ENCODE results near the gene TBC1D22A.
A peak's percentile ranks its signal among the peaks of the same experiment; 100 is the strongest.

Gene TBC1D22A

DNA sequence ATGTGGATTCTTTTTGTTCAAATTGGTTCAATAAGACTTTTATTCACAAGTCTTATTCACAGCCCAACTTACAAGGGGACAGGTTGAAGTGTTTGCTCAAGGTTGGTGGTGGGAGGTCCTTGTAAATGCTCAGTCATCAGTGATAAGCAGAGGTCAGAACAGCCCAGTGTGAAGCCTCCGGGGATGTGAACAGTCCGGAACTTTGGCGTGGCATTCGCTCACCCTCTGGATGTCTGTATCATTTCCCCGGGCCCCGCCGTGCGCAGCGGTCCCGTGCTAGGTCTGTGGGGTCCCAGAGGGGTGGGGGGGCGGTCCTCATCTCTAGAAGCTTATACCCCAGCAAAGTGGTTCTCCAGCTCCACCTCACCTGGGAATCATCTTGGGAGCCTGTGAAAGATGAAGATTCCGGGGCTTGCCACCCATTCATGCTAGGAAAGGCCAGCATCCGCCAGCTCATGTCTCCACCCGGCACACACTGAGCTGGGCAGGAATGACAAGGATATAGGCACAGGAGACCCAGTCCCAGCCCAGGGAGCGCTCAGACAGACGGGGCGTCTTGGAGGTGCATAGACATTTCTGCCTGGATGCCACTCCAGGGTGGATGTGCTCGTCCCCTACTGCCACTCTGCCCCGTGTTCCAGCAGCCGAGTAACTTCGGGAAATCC is 327.5 kb downstream of the TBC1D22A start:
- no peak for DNase-seq

DNA sequence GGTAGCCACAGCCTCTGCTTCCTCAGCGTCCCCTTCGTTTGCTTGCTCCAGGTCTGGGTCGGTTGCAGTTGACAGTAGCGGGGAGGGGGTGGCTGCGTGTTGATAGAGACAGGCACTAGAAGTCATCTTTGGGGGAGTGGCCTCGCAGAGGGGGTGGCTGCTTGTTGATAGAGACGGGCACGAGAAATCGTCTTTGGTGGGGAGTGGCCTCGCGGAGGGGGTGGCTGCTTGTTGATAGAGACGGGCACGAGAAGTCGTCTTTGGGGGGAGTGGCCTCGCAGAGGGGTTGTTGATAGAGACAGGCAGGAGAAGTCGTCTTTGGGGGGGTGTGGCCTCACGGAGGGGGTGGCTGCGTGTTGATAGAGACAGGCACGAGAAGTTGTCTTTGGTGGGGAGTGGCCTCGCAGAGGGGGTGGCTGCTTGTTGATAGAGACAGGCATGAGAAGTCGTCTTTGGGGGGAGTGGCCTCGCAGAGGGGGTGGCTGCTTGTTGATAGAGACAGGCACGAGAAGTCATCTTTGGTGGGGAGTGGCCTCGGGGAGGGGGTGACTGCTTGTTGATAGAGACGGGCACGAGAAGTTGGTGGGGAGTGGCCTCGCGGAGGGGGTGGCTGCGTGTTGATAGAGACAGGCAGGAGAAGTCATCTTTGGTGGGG is 328.3 kb downstream of the TBC1D22A start:
- peak; percentile 62 for DNase-seq

DNA sequence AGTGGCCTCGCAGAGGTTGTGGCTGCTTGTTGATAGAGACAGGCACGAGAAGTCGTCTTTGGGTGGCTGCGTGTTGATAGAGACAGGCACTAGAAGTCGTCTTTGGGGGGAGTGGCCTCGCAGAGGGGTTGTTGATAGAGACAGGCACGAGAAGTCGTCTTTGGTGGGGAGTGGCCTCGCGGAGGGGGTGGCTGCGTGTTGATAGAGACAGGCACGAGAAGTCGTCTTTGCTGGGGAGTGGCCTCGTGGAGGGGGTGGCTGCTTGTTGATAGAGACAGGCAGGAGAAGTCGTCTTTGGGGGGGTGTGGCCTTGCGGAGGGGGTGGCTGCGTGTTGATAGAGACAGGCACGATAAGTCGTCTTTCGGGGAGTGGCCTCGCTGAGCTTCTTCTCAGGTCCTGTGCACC is 328.8 kb downstream of the TBC1D22A start:
- no peak for DNase-seq

DNA sequence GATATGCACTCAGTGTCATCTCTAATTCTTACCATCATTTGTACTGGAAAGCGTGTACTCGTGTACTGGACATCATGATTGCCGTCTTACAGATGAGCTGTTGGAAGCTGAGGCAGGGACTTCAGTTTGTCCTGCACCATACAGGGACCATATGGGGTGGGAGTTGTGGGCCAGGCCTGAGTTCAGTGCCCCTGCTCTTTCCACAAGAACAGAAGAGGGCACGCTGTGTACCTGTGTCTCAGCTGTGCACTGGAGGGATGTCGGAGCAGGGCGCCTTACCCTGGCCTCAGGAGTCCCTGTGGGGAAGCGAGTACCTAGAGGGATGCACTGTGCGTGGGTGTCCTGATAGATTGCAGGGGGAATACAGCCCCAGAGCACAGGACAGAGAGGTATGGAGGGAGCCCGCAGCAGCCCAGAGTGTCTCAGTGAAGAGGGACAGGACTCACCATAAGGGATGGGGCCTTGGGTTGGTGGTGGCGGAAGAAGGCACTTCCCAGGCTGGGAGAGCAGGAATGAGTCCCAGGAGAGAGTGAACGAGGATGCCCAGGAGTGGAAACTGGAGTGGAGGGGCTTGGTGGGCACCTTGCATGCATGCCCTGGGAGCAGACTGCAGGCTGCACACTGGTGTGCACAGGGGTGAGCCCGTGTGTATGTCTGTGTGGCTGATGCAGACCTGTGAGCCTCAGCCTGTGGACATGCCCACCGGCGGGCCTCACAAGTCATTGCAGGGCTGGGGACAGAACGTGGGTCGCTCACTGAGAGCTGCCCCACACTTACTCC is 329.7 kb downstream of the TBC1D22A start:
- DNase-seq = no peak

DNA sequence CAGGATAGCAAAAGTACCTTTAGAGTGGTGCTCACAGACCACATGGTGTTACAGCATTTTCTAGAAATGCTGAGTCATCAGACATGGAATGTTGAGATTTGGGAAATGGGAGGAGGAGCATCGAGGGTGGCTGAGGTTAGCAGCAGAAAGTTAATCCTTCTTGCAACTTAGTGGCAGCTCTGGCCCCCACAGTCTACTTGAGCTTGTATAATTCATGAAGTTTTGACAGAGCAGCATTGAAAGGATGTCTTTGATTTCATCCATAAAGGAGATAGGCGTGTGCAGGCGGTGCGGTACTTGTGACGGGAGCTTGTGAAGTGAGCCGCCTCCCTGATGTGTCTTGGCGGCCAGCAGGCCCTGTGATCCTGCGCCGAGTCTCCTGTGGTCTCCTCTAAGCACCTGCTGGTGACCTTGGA is 330.5 kb downstream of the TBC1D22A start:
- peak; percentile 92 for DNase-seq

DNA sequence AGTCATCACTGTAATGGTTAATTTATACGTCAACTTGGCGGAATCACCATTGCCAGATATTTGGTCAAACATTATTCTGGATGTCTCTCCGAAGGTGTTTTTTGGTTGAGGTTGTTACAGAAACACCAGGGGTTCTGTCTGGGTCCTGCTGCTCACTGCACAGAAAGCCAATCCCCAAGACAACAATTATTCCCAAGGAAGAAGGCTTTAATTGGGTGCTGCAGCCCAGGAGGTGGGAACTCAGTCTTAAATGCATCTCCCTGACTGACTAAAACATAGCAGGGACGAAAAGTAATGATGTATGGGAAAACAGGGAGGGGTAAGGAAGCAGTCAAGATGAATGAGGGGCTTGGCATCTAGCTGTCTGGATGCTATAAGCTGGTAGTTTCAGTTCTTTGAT is 331.3 kb downstream of the TBC1D22A start:
- no peak for DNase-seq

DNA sequence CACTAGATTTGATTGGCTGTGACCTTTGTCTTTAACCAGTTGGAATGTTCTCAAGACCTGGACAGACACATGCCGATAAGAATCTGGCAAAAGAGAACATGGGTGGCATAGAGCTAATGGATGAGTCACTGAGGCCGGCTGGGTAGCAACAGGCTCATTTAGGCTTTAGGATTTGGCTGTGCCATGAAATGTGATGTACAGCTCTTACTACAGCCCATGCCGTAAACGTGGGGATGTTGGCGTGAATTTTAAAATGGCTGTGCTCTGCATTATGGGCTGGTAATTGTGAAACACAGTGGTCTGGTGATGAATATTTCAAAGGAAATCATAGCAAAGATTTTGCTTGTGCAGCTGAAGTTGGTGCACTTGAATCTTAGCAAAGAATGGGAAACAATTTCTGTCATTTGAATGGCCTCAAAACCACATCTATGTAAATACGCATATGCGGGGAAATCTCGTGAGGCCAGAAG is 332.4 kb downstream of the TBC1D22A start:
- peak; percentile 16 for DNase-seq

DNA sequence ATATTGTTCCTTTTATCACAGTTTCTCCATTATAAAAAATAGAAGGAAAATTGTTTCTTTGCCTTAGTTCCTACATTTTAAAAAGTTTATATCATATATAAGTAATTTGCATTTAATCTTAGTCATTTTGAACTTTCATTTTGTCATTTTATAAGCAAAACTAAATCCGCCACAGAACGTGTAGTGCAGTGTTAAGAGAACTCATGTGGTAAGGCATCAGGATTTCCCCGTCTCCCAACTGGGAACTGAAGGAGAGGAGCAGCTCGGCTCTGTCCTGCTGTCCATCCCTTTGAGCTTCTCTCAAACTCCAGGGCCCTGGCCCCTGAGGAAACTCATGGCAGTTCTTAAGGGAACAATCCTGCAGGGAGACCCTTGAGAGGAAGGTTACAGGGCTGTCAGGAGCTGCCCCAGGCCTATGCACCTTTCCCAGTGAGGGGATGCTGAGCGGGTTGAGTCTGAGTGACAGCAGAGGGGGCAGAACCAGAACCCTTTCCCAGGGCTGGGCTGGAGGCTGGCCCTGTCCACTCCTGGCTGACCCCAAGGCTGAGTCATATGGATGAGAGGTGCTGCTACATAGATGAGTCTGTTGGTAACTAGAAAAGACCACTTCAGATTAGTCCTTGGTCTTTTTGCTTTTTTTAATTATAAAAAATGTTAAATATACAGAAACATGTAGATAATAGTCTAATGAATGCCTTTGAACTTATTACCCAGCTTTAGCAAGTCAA is 333.1 kb downstream of the TBC1D22A start:
- no peak for DNase-seq

DNA sequence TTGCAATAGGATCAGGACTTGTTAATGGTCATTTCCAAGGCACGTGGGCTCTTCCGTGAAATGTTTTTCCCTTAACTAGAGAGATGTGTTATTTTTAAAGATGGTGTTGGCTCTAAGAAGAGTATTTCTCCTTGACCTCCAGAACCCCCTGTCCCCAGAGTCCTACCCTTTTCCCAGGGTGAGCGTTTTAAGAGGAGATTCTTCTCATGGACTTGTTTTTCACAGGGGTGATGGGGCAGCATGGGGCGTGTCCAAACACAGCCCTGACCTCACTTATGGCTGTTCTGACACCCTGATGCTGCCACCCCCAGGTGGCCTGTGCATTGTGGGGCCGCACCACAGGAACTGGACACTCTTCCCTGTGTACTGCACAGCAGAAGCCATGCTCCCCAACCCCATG is 335.7 kb downstream of the TBC1D22A start:
- no peak for DNase-seq

DNA sequence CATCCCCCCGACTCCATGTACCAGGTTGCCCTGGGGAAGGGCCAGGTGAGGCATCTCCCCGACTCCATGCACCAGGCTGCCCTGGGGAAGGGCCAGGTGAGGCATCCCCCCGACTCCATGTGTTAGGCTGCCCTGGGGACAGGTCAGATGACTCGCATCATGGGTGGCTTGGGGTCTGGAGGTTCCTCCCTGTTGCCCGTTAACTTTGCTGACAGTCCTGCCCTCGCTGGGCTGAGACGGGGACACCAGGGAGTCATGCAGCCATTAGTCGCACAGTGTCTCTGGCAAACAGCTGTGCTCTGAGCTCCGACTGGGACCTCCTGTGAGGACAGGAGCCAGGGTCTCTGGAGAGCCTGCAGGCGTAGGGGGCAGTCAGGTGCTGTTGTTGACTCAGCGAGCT is 336.1 kb downstream of the TBC1D22A start:
- no peak for DNase-seq

DNA sequence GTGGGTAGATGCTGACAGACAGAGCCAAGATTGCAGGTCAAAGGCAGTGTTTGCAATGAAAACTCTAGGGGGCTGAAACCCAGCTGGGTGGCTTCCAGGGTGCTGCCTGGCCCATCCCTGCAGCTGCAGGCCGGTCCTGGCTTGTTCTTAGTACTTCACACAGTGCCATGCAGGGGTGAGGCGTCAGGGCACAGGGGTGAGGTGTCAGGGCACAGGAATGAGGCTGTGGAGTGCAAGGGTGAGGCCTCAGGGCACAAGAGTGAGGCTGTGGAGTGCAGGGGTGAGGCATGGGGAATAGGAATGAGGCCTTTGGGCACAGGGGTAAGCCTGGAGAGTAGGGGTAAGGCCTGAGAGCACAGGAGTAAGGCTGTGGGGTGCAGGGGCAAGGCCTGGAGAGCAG is 337.6 kb downstream of the TBC1D22A start:
- DNase-seq = no peak

DNA sequence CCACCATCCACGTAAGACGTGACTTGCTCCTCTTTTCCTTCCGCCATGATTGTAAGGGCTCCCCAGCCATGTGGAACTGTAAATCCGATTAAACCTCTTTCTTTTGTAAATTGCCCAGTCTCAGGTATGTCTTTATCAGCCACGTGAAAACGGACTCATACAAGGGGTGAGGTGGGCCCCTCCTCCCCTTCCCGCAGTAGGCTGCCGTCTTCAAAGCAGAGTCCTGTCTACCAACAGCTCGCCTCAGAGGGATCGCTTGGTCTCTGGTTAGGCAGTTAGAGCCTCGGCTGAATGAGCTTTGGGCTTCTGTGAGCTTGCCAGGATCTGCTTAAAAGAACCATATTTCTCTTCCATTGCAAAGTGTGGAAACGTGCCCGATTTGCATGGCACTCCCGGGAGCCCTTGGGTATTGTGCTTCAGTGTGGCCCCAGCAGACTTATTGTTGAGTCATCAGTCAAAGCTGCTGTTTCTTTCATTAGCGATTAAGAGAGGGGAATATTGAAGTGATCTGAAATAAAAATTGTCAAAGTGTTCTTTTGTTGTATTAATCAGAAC is 338.3 kb downstream of the TBC1D22A start:
- peak; percentile 40 for DNase-seq

DNA sequence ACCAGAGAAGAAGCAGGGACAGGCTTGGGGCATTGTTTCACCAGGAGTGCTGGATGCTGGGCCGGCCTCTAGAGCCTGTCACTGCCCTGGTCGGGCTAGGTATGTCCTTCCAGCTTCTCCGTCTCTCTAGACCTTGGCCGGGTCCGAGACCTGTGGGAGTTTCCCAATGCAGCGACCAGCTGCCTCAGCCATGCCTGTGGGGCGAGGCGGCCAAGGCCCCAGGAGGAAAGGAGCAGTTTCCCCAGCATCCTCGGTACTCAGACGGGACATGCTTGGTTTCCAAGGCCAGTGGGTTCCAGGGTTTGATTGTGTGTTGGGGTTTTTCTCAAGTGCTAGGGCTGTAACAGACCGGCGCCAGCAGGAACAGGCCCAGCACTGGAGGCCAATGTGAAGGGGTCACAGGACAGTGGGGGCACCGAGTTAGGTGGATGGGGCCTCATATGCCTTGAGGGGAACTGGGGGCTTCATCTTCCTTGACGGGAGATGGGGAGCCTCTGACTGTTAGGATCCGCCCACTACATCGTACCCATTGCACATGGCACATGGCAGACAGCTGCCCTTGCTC is 339.0 kb downstream of the TBC1D22A start:
- DNase-seq = no peak

DNA sequence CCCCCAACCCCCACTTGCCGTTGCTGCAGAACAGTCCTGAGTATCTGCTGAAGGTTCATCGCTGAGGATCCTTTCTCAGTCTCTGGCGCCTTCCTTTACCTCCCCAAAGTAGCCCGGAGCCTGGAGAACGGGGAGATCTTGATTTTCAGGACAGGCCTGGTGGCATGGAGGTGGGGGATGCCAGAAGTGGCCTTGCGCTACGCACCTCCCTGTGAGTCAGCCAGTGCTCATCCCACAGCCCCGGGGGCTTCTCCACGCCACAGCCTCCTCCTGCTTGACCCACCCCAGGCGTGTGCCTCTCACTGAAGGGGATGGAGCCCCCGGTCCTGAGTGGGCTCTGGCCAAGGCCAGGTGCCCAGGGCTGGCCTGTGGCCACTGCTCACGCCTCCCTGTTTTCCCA is 339.6 kb downstream of the TBC1D22A start:
- DNase-seq = no peak

DNA sequence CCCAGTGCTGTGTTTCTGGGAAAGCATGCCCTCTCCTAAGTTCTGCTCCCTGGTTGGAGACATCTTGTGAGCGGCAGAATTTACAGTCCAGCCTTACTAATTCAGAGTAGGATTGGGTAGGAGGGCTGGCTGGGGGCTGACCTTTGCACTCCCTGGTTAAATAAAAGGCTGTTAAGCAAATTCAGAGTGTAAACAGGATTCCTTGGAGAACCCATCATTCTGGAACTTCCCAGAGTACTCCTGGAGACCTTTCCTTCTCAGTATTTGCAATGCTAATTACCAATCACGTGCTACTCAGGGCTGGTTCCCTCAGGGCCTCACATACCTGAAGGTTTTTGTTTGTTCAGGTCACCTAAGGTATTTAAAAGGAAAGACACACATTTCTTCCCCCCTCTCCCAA is 340.2 kb downstream of the TBC1D22A start:
- DNase-seq = no peak

DNA sequence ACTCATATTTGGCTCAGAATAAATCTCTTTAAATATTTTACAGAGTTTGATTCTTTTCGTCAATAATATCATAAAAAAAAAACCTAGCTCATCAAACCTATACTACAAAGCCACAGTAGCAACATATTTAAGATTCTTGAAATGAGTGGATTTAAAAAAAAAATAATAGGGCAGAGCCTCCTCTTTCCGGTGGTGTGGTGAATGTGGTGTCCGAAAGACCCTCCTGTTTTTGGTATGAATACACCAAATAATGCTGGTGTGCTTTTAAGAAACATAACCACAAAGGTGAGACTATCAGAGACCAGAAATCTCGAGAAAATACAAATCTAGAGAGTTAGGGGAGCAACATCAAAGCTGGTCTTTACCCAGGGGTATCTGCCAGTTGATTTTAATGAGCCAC is 342.6 kb downstream of the TBC1D22A start:
- DNase-seq = no peak

DNA sequence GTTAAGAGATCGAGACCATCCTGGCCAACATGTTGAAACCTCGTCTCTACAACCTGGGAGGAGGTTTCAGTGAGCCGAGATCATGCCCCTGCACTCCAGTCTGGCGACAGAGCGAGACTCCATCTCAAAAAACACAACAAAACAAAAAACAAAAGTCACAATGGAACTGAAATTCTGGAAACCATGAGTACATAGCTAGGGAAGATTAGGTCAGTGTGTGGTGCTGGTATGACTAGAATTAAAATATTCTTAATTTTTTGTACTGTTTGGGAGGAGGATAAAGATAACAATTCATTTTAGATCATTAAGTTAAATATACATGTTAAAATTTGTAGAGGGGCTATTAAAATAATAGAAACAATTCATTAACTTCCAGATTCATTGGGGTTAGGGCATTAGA is 344.4 kb downstream of the TBC1D22A start:
- DNase-seq = no peak

DNA sequence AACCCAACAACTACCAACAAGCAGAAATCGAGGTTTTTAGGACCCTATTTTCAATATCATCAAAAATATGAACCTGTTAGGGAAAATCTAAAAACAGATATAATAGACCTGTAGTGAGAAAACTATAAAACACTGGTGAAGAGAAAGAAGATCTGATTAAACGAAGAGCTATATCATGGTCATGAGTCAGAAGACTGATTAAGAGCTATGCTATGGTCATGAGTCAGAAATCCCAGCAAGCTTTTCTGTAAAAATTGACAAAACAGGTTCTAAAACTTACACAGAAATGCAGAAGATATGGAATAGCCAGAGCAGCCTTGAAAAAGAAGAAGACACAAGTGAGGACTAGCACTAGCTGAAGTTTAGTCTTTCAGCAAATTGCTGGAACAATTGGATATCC is 345.0 kb downstream of the TBC1D22A start:
- peak; percentile 77 for DNase-seq

DNA sequence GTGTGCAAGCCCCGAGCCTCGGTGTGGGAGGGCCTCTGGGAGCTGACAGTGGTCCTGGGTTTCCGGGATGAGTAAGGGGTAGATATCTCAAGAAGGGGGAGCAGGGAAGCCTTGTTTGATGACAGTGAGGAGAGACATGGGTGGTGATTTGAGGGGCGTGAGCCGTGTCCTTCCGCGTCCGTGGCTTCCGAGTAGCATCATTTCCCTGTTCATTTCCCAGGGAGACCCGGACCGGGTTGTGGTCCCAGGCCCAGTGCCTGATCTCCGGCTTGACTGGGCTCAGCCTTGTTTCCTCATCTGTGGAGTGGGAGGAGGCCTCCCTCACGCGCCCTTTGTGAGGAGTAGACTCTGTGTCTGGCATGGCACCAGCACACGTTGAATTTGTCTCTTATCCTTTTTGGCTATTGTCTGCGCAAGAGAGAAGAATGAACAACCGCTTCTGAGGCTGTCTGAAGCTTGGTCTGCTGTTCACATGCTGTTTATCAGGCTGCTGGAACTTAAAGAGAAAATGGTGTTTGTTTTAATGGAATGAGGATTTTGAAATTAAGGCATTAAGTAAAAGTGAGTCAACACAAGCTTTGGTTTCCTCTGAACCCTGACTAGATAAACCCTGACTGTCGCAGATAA is 348.5 kb downstream of the TBC1D22A start:
- DNase-seq = peak; percentile 30

DNA sequence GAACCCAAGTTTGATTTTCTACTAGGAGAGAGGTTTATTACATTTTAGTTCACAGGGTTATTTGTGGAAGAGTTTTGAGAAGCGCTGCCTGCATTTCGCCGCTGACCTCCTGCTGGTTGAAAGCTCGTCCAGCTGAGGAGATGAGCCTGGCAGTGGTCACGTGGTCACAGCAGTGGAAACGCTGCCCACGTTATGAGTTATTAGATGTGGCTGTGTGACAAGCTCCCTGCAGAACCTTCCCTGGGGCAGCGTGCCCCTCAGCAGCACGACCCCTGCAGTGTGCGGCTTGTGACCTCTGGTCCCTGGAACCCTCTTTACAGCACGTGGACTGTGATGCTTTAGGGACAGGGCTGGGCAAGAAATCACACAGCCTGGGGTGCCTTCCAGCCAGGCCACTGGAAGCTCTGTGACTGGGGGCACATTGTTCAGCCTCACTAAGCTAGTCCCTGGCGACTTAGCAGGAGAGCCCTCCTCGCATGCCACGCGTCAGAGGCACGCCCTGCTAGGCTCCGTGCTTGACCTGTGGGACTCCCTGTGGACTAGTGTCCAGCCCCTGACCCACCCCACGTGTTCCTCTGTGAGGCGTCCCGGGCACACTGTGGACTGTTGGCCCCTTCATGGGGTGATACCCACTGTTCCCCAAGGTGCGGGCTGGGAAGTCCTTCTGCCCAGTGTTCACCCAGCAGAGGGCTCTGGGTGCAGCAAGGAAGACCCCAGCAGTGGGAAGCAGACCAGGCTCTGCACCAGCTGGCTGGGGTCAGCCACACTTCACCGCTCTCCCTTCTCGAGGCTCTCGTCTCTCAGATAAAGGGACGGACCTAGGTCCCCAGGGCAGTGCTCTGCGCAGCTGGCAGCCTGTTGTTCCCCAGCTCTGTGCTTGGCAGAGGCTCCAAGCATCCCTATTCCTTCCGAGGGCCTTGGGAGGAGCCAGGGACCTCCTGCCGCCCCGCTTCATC is 349.5 kb downstream of the TBC1D22A start:
- DNase-seq = no peak

DNA sequence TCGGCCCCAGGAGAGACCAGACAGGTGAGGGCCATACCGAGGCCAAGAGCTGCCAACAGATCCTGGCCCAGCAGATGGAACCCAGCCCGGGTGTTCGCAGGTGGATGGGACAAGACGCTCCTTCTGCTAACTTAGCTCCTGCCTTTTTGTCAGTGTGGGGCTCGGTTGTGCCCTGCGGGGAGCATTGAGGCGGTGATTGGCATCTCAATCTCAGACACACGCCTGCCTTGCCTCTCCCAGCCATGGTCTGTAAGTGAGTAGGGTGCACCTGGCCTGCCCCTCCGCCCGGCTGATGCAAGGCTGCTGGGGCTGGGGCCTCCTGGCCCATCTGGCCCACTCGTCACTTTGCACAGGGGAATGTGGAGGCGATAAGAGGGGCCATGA is 350.1 kb downstream of the TBC1D22A start:
- DNase-seq = no peak
